SK-N-SH treated with all-trans-retinoic acid at 6 μM for 48 hours (cell line): ENCODE data around the gene PTBP2.

Source experiments
- ATAC-seq: fragments of 200-7000 bp; cut with Tn5 transposase; 3 replicates; pipeline ENCODE4 v1.9.1; 2020; ENCODE audit warnings: mild to moderate bottlenecking, moderate library complexity
- ARNTL ChIP-seq: fragments of 450-650 bp; formaldehyde crosslinking; IDR thresholded peaks from 2 replicates; pipeline ENCODE4 v1.5.0; 2020; ENCODE audit warnings: low read depth, mild to moderate bottlenecking, moderate library complexity, borderline replicate concordance
- BACH2 ChIP-seq: fragments of 250-450 bp; sonication (Bioruptor Pico); IDR thresholded peaks from 2 replicates; pipeline ENCODE4 v1.9.0; 2021; ENCODE audit warnings: mild to moderate bottlenecking, borderline replicate concordance
- CSDC2 ChIP-seq: fragments of 250-450 bp; sonication (Bioruptor Pico); IDR thresholded peaks from 2 replicates; pipeline ENCODE4 v1.5.0; 2020; ENCODE audit warnings: mild to moderate bottlenecking, moderate library complexity
- ESRRG ChIP-seq: fragments of 250-450 bp; sonication (Bioruptor Pico); IDR thresholded peaks from 2 replicates; pipeline ENCODE4 v1.6.1; 2021; ENCODE audit warnings: mild to moderate bottlenecking
- GLIS3 ChIP-seq: fragments of 250-450 bp; sonication (Bioruptor Pico); IDR thresholded peaks from 2 replicates; pipeline ENCODE4 v1.5.0; 2020; ENCODE audit warnings: mild to moderate bottlenecking, moderate library complexity
- ISL1 ChIP-seq: fragments of 250-450 bp; sonication (Bioruptor Pico); IDR thresholded peaks from 2 replicates; pipeline ENCODE4 v2.1.2; 2022; ENCODE audit warnings: mild to moderate bottlenecking, moderate library complexity
- OSR1 ChIP-seq: fragments of 250-450 bp; sonication (Bioruptor Pico); IDR thresholded peaks from 2 replicates; pipeline ENCODE4 v1.8.0; 2022; ENCODE audit warnings: moderate library complexity, mild to moderate bottlenecking, inconsistent platforms
- PPARA ChIP-seq: fragments of 250-450 bp; sonication (Bioruptor Pico); IDR thresholded peaks from 2 replicates; pipeline ENCODE4 v1.5.0; 2020; ENCODE audit warnings: mild to moderate bottlenecking, borderline replicate concordance
- RARB ChIP-seq: fragments of 250-450 bp; sonication (Bioruptor Pico); IDR thresholded peaks from 2 replicates; pipeline ENCODE4 v1.8.0; 2021; ENCODE audit warnings: mild to moderate bottlenecking, moderate library complexity
- TCF4 ChIP-seq: fragments of 250-450 bp; sonication (Bioruptor Pico); IDR thresholded peaks from 2 replicates; pipeline ENCODE4 v1.8.0; 2021; ENCODE audit warnings: mild to moderate bottlenecking, moderate library complexity, borderline replicate concordance
- TOX ChIP-seq: fragments of 250-450 bp; sonication (Bioruptor Pico); IDR thresholded peaks from 2 replicates; pipeline ENCODE4 v1.8.0; 2021; ENCODE audit warnings: mild to moderate bottlenecking, moderate library complexity, borderline replicate concordance
- ZC3H10 ChIP-seq: fragments of 250-450 bp; sonication (Bioruptor Pico); IDR thresholded peaks from 2 replicates; pipeline ENCODE4 v1.5.1; 2021; ENCODE audit warnings: mild to moderate bottlenecking, moderate library complexity
- ZFP3 ChIP-seq: fragments of 250-450 bp; sonication (Bioruptor Pico); IDR thresholded peaks from 2 replicates; pipeline ENCODE4 v1.5.0; 2020; ENCODE audit warnings: mild to moderate bottlenecking, moderate library complexity
- ZFP30 ChIP-seq: fragments of 450-650 bp; formaldehyde crosslinking; IDR thresholded peaks from 2 replicates; pipeline ENCODE4 v1.5.0; 2022; ENCODE audit warnings: mild to moderate bottlenecking, moderate library complexity
- ZNF565 ChIP-seq: fragments of 450-650 bp; formaldehyde crosslinking; conservative IDR thresholded peaks from 2 replicates; pipeline ENCODE4 v1.5.0; 2020; ENCODE audit warnings: low read depth, mild to moderate bottlenecking, moderate library complexity
- ZNF70 ChIP-seq: fragments of 450-650 bp; formaldehyde crosslinking; IDR thresholded peaks from 2 replicates; pipeline ENCODE4 v1.5.0; 2020; ENCODE audit warnings: mild to moderate bottlenecking, moderate library complexity
- ZNF8 ChIP-seq: fragments of 450-650 bp; formaldehyde crosslinking; IDR thresholded peaks from 2 replicates; pipeline ENCODE4 v1.5.0; 2020; ENCODE audit warnings: mild to moderate bottlenecking, moderate library complexity
- TF ChIP-seq, protein P1 (sequence below): fragments of 250-450 bp; sonication (Bioruptor Pico); IDR thresholded peaks from 2 replicates; pipeline ENCODE4 v1.5.1; 2021; ENCODE audit warnings: mild to moderate bottlenecking, moderate library complexity
- TF ChIP-seq, protein P2 (sequence below): fragments of 250-450 bp; sonication (Bioruptor Pico); IDR thresholded peaks from 2 replicates; pipeline ENCODE4 v1.5.1; 2020; ENCODE audit warnings: low read depth, mild to moderate bottlenecking, moderate library complexity
- TF ChIP-seq, protein P3 (sequence below): fragments of 250-450 bp; sonication (Bioruptor Pico); IDR thresholded peaks from 2 replicates; pipeline ENCODE4 v1.8.0; 2020; ENCODE audit warnings: mild to moderate bottlenecking, moderate library complexity, borderline replicate concordance
- TF ChIP-seq, protein P4 (sequence below): fragments of 250-450 bp; sonication (Bioruptor Pico); IDR thresholded peaks from 2 replicates; pipeline ENCODE4 v1.5.0; 2020; ENCODE audit warnings: mild to moderate bottlenecking, moderate library complexity

Gene PTBP2

DNA sequence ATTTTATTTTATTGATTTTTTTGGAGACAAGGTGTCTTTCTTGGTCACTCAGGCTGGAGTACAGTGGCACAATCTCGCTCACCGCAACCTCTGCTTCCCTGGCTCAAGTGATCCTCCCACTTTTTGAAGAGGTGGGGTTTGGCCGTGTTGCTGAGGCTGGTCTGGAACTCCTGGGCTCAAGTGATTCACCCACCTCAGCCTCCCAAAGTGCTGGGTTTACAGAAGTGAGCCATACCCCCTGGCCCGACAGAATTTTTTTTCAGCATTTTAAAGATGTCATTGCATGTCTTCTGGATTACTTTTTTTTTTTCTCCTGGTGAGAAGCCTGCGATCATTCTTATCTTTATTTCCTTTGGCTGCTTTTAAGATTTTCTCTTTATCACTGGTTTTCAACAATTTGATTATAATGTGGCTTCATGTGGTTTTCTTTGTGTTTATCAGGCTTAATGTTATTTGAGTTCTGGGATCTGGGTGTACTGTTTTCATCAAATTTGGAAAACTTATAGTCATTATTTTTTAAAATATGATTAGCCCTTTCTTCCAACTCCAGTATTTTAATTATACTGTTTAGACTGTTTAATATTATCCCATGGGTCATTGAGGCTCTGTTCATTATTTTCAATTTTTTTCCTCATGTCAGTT, 23.1 kb upstream of the PTBP2 start:
- TF ChIP-seq RARB (CRISPR knock-in tag) (no peak), ESRRG (0 out of 2 replicates have a peak, but pooled peaks have one; percentile 45), ARNTL (CRISPR knock-in tag) (no peak), BACH2 (CRISPR knock-in tag) (no peak), CSDC2 (CRISPR knock-in tag) (0 out of 2 replicates have a peak, but pooled peaks have one; percentile 37), TCF4 (peak; percentile 99), ZFP3 (CRISPR knock-in tag) (no peak), ZNF70 (CRISPR knock-in tag) (no peak), ISL1 (peak; percentile 93), GLIS3 (CRISPR knock-in tag) (0 out of 2 replicates have a peak, but pooled peaks have one; percentile 29), OSR1 (CRISPR knock-in tag) (no peak)
- TF ChIP-seq, protein P1, sequence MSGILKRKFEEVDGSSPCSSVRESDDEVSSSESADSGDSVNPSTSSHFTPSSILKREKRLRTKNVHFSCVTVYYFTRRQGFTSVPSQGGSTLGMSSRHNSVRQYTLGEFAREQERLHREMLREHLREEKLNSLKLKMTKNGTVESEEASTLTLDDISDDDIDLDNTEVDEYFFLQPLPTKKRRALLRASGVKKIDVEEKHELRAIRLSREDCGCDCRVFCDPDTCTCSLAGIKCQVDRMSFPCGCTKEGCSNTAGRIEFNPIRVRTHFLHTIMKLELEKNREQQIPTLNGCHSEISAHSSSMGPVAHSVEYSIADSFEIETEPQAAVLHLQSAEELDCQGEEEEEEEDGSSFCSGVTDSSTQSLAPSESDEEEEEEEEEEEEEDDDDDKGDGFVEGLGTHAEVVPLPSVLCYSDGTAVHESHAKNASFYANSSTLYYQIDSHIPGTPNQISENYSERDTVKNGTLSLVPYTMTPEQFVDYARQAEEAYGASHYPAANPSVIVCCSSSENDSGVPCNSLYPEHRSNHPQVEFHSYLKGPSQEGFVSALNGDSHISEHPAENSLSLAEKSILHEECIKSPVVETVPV (CRISPR knock-in tag) = peak; percentile 66; the same call in 1 of the 2 replicates
- TF ChIP-seq, protein P2, sequence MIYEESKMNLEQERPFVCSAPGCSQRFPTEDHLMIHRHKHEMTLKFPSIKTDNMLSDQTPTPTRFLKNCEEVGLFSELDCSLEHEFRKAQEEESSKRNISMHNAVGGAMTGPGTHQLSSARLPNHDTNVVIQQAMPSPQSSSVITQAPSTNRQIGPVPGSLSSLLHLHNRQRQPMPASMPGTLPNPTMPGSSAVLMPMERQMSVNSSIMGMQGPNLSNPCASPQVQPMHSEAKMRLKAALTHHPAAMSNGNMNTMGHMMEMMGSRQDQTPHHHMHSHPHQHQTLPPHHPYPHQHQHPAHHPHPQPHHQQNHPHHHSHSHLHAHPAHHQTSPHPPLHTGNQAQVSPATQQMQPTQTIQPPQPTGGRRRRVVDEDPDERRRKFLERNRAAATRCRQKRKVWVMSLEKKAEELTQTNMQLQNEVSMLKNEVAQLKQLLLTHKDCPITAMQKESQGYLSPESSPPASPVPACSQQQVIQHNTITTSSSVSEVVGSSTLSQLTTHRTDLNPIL (CRISPR knock-in tag) = 0 out of 2 replicates have a peak, but pooled peaks have one; percentile 51
- TF ChIP-seq, protein P3, sequence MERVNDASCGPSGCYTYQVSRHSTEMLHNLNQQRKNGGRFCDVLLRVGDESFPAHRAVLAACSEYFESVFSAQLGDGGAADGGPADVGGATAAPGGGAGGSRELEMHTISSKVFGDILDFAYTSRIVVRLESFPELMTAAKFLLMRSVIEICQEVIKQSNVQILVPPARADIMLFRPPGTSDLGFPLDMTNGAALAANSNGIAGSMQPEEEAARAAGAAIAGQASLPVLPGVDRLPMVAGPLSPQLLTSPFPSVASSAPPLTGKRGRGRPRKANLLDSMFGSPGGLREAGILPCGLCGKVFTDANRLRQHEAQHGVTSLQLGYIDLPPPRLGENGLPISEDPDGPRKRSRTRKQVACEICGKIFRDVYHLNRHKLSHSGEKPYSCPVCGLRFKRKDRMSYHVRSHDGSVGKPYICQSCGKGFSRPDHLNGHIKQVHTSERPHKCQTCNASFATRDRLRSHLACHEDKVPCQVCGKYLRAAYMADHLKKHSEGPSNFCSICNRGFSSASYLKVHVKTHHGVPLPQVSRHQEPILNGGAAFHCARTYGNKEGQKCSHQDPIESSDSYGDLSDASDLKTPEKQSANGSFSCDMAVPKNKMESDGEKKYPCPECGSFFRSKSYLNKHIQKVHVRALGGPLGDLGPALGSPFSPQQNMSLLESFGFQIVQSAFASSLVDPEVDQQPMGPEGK (CRISPR knock-in tag) = peak; percentile 40; the same call in 1 of the 2 replicates
- TF ChIP-seq, protein P4, sequence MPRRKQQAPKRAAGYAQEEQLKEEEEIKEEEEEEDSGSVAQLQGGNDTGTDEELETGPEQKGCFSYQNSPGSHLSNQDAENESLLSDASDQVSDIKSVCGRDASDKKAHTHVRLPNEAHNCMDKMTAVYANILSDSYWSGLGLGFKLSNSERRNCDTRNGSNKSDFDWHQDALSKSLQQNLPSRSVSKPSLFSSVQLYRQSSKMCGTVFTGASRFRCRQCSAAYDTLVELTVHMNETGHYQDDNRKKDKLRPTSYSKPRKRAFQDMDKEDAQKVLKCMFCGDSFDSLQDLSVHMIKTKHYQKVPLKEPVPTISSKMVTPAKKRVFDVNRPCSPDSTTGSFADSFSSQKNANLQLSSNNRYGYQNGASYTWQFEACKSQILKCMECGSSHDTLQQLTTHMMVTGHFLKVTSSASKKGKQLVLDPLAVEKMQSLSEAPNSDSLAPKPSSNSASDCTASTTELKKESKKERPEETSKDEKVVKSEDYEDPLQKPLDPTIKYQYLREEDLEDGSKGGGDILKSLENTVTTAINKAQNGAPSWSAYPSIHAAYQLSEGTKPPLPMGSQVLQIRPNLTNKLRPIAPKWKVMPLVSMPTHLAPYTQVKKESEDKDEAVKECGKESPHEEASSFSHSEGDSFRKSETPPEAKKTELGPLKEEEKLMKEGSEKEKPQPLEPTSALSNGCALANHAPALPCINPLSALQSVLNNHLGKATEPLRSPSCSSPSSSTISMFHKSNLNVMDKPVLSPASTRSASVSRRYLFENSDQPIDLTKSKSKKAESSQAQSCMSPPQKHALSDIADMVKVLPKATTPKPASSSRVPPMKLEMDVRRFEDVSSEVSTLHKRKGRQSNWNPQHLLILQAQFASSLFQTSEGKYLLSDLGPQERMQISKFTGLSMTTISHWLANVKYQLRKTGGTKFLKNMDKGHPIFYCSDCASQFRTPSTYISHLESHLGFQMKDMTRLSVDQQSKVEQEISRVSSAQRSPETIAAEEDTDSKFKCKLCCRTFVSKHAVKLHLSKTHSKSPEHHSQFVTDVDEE (CRISPR knock-in tag) = peak; percentile 87
- peak; percentile 40; the same call in 1 of the 3 replicates for ATAC-seq

DNA sequence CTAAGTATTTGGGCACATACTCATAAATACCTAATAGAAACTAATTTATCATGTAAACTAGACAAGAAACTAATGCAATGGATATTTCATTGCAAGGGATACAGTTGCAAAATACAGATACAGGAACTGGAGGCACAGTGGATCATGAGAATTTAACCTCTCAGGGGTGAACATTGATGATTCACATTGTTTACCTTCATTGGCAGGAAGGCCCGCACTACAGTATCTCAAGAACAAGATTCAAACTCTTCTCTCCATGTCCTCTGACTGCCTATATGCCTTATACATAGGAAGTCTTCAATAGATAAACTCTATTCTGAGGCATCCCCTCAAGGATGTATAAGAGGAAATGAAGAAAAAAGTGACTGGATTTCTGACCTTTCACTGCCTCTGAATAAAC, 18.4 kb upstream of the PTBP2 start:
- no peak for ATAC-seq
- TF ChIP-seq RARB (CRISPR knock-in tag) (no peak), GLIS3 (CRISPR knock-in tag) (no peak), ZC3H10 (no peak), ISL1 (no peak), TCF4 (no peak), PPARA (no peak)
- TF ChIP-seq, protein P3 (CRISPR knock-in tag) = no peak

DNA sequence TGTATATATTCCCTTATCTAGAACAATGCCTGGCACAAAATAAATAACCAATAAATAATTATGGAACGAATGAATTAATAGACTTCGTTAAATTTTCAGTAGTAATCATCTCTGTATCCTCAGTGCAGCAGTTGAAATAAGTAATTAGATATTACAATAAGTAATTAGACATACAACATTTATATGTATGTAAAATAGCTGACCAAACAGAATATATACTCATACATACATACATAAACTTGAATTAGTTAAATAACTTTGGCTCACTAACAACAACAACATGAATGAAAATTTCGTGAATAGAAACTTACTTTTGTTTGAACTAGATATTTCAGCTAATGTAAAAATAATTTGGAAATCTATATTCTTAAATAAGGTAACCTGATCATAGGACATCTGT, 14.6 kb upstream of the PTBP2 start:
- TF ChIP-seq ARNTL (CRISPR knock-in tag) = no peak
- TF ChIP-seq RARB (CRISPR knock-in tag) = no peak
- no peak for TF ChIP-seq GLIS3 (CRISPR knock-in tag)
- TF ChIP-seq ZNF8 (CRISPR knock-in tag) = no peak
- no peak for TF ChIP-seq ESRRG
- TF ChIP-seq ZC3H10 = no peak
- no peak for TF ChIP-seq CSDC2 (CRISPR knock-in tag)
- TF ChIP-seq ZNF70 (CRISPR knock-in tag) = no peak
- no peak for TF ChIP-seq TOX (CRISPR knock-in tag)
- TF ChIP-seq, protein P2 (CRISPR knock-in tag) = no peak
- no peak for TF ChIP-seq ZNF565 (CRISPR knock-in tag)
- no peak for TF ChIP-seq OSR1 (CRISPR knock-in tag)
- TF ChIP-seq, protein P4 (CRISPR knock-in tag) = no peak
- no peak for TF ChIP-seq ZFP30
- TF ChIP-seq TCF4 = no peak
- no peak for ATAC-seq
